A673 (cell line): Measurements from ENCODE around the gene WWP2. TPM values are rescaled to one million over a fixed set of nuclear protein-coding genes. Genes with fewer than 3 reads are reported as not detected.
"Not testable (repeated sequence)": the region's sequence is repeated elsewhere in the genome, so short reads cannot be mapped to it uniquely, and the experiment has no call there.

Source experiments
- BruUV-seq: library from RNA; stranded (reverse); fragments of 400-500 nt; replicated peaks from 2 replicates; lab custom pipeline; 2021; lab: Mats Ljungman, UMichigan
- CTCF ChIA-PET: fragments of 300-600 bp; sonication (Branson Sonifier 250); formaldehyde crosslinking; loops from one replicate; lab custom pipeline; 2022; ENCODE audit warnings: antibody characterized with exemption; lab: Charles Lee
- POLR2A ChIA-PET: fragments of 300-600 bp; sonication (Branson Sonifier 250); formaldehyde crosslinking; loops from one replicate; lab custom pipeline; 2022; ENCODE audit warnings: antibody characterized with exemption; ENCODE audit not compliant: low non-redundant PET; lab: Charles Lee
- DNase-seq: peaks from one replicate; pipeline ENCODE4 v3.0.0-alpha.2; 2015; ENCODE audit warnings: low spot score
- H3K27ac ChIP-seq: fragments of 200-600 bp; sonication (generic); 2 replicates; pipeline ENCODE4 v1.5.1; 2016; ENCODE audit warnings: mixed run types, low read depth, mild to moderate bottlenecking, mixed read lengths, antibody characterized with exemption, low read length; ENCODE audit not compliant: poor library complexity, severe bottlenecking
- H3K27me3 ChIP-seq: fragments of 200-600 bp; sonication (generic); replicated peaks from 2 replicates; pipeline ENCODE4 v1.6.1; 2017; ENCODE audit warnings: mixed run types, low read depth, mild to moderate bottlenecking, mixed read lengths, antibody characterized with exemption, low read length; ENCODE audit not compliant: insufficient read depth, poor library complexity
- H3K36me3 ChIP-seq: fragments of 200-600 bp; sonication (generic); 2 replicates; pipeline ENCODE4 v1.6.1; 2016; ENCODE audit warnings: mixed run types, mild to moderate bottlenecking, mixed read lengths, antibody characterized with exemption, low read length; ENCODE audit not compliant: insufficient read depth, poor library complexity, severe bottlenecking
- H3K4me1 ChIP-seq: fragments of 200-600 bp; sonication (generic); 2 replicates; pipeline ENCODE4 v1.6.1; 2017; ENCODE audit warnings: mixed run types, mild to moderate bottlenecking, mixed read lengths, antibody characterized with exemption, low read length; ENCODE audit not compliant: insufficient read depth, poor library complexity, severe bottlenecking
- H3K4me3 ChIP-seq: fragments of 200-600 bp; sonication (generic); 2 replicates; pipeline ENCODE4 v1.5.1; 2016; ENCODE audit warnings: low read depth, mixed run types, mild to moderate bottlenecking, mixed read lengths, low read length; ENCODE audit not compliant: poor library complexity, severe bottlenecking
- H3K9me3 ChIP-seq: fragments of 200-600 bp; sonication (generic); 2 replicates; pipeline ENCODE4 v1.6.1; 2016; ENCODE audit warnings: mixed run types, low read depth, mild to moderate bottlenecking, mixed read lengths, antibody characterized with exemption, low read length; ENCODE audit not compliant: poor library complexity, severe bottlenecking
- CTCF ChIP-seq: fragments of 300-800, 200-600 bp; sonication (generic); conservative IDR thresholded peaks from 2 replicates; pipeline ENCODE4 v1.5.1; 2017; ENCODE audit warnings: low read depth, mild to moderate bottlenecking, antibody characterized with exemption, low read length, moderate library complexity, mixed read lengths
- EZH2 ChIP-seq: fragments of 200-600 bp; sonication (generic); IDR thresholded peaks from 2 replicates; pipeline ENCODE4 v1.6.1; 2017; ENCODE audit warnings: borderline replicate concordance, low read depth, mild to moderate bottlenecking, mixed read lengths, antibody characterized with exemption, low read length; ENCODE audit not compliant: poor library complexity, severe bottlenecking
- intact Hi-C: fragments of 100-400 bp; cut with micrococcal nuclease; formaldehyde crosslinking; loops from one replicate; pipeline ENCODE4 v1.10.0; 2022; ENCODE audit not compliant: unreplicated experiment
- total RNA-seq: library from RNA; stranded (reverse); gene quantifications from 2 replicates; pipeline ENCODE4 v1.2.3, GENCODE V29; 2021

The WWP2 gene
- total RNA-seq, 1 experiment from 2014 or later: 32.4 TPM

- BruUV-seq: no TSS peak
- intact Hi-C loops: no loop called here
- Histone ChIP-seq H3K27ac (peak within 1 kb of the TSS; percentile 88), H3K9me3 (no peaks in the 10 kb centered on the region), H3K4me3 (peak within 1 kb of the TSS; percentile 54), H3K36me3 (no peaks in the 10 kb centered on the region), H3K27me3 (no peaks in the 10 kb centered on the region), H3K4me1 (peaks cover 27% of the 10 kb centered on the region)
- TF ChIP-seq CTCF: no peak
- TF ChIP-seq EZH2: no peak
- DNase-seq: peak; percentile 93
- POLR2A ChIA-PET: interaction anchor here (0.6 kb wide), 1 partner anchor 15 kb away, joined by 5 read pairs; no protein-coding TSS in a partner anchor
- CTCF ChIA-PET: no interaction called here
Observed at GRCh38 chr16:69726313-69727060, 35.6 kb upstream of the WWP2 start, which contains the start of gene NQO1. TSS of gene NQO1 (minus strand) at chr16:69726560. CDS start at chr16:69726439, 121 bp downstream.

DNA sequence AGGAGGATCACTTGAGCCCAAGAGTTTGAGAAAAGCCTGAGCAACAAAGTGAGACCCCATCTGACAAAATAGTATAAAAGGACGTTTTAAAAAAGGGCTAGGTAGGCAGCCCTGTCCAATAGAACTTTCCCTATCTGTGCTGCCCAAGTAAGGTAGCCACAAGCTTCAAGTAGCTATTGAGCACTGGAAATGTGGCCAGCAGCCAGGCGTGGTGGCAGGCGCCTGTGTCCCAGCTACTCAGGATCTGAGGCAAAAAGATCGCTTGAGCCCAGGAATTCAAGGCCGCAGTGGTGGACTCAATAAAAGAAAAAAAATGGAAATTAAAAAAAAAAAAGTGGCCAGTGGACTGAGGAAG is 34.2 kb upstream of the WWP2 start:
- BruUV-seq: no TSS peak
- ChIA-PET CTCF (interaction anchor here (0.6 kb wide), 1 partner anchor 27 kb away, joined by 5 read pairs; the partner anchor contains the start of gene NOB1), POLR2A (no interaction called here)
- no peaks in the 10 kb centered on the region for H3K27me3 ChIP-seq
- peak; percentile 26 for DNase-seq
- H3K4me1 ChIP-seq: peaks cover 27% of the 10 kb centered on the region
- peak overlapping the region; percentile 88 for H3K27ac ChIP-seq
- no peaks in the 10 kb centered on the region for H3K9me3 ChIP-seq
- intact Hi-C loops: no loop called here
- TF ChIP-seq CTCF (no peak), EZH2 (no peak)
- peak overlapping the region; percentile 54 for H3K4me3 ChIP-seq
- H3K36me3 ChIP-seq: no peaks in the 10 kb centered on the region

DNA sequence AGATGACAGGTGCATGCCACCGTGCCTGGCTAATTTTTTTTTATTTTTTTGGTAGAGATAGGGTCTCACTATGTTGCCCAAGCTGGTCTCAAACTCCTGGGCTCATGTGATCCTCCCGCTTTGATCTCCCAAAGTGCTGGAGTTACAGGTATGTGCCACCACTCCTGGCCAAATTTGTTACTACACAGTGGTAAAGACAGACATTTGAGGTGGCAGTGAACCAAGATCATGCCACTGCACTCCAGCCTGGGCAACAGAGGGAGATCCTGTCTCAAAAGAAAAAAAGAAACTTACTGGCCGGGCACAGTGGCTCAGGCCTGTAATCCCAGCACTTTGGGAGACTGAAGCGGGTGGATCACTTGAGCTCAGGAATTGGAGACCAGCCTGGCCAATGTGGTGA is 33.1 kb upstream of the WWP2 start:
- CTCF ChIA-PET, POLR2A ChIA-PET, BruUV-seq, H3K9me3 ChIP-seq, intact Hi-C loops, H3K4me3 ChIP-seq, H3K27me3 ChIP-seq, DNase-seq, H3K36me3 ChIP-seq: not testable (repeated sequence)
- Histone ChIP-seq H3K27ac (peak overlapping the region; percentile 12), H3K4me1 (peaks cover 27% of the 10 kb centered on the region)

DNA sequence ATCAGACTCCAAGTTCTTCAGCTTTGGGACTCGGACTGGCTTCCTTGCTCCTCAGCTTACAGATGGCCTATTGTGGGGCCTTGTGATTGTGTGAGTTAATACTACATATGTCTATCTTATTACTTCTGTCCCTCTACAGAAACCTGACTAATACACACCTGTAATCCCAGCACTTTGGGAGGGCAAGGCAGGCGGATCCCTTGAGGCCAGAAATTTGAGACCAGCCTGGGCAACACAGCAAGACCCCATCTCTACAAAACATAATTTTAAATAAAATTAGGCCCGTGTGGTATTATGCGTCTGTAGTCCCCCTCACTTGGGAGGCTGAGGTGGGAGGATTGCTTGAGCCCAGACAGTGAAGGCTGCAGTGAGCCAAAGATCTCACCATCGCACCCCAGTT is 30.9 kb upstream of the WWP2 start:
- H3K9me3 ChIP-seq, H3K27ac ChIP-seq, H3K27me3 ChIP-seq, H3K4me3 ChIP-seq, CTCF ChIA-PET, DNase-seq, intact Hi-C loops, H3K36me3 ChIP-seq, POLR2A ChIA-PET, BruUV-seq: not testable (repeated sequence)
- H3K4me1 ChIP-seq: peaks cover 14% of the 10 kb centered on the region
